Measurements from ENCODE around the gene IYD. TPM values are rescaled to one million over a fixed set of nuclear protein-coding genes. Genes with fewer than 3 reads are reported as not detected.

Gene IYD
- total RNA-seq, 1 experiment from 2014 or later, result not detected

DNA sequence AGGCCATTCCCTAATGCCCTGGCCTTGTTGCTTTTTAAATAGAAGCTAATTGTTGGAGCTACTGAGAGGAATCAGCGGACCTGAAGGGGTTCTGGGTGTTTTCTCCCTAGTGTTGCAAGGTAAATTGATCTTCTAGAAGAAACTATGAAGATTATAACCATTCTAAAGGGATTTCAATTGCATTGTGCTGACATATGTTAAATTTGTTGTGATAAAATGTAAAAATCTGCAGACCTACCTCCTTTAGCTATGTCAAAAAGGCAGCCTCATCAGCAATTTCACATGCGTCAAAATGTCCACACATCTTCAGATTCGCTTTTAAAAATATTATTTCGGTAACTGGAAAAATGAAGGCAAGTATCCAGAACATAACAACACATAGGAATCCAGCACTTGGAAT, 44.4 kb downstream of the IYD start:
- no peak overlapping the region for H4K5ac ChIP-seq (ENCODE audit: insufficient read length, low read depth, low read length)
- Mint-ChIP-seq H3K27me3 (ENCODE audit: low read depth) (peaks cover 31% of the 10 kb centered on the region), H3K4me3 (no peak overlapping the region), H3K9me3 (peaks cover 4% of the 10 kb centered on the region in 2 experiments; a peak in 3 of 5 replicates), H3K4me1 (no peaks in the 10 kb centered on the region; a peak in 1 of 4 replicates), H3K27ac (no peak overlapping the region), H3K36me3 (ENCODE audit: insufficient read depth in 1 of 3, low read depth in 3 of 3) (no peaks in the 10 kb centered on the region)
- no peaks in the 10 kb centered on the region for H4K20me1 ChIP-seq (ENCODE audit: control insufficient read depth, insufficient read depth, insufficient read length)
- no peak overlapping the region for H3K27ac ChIP-seq (ENCODE audit: insufficient read length, low read depth, low read length)
- H3K4ac ChIP-seq (ENCODE audit: low read depth, low read length), result no peak overlapping the region
- no peaks in the 10 kb centered on the region for H3K79me1 ChIP-seq (ENCODE audit: insufficient read depth, low read depth, low read length, poor library complexity, severe bottlenecking)
- H3K9ac ChIP-seq (ENCODE audit: extremely low read depth, insufficient read length, low read length), result no peak overlapping the region
- H2BK5ac ChIP-seq (ENCODE audit: insufficient read length, low read length), result no peak overlapping the region
- no peaks in the 10 kb centered on the region for H3K4me1 ChIP-seq (ENCODE audit: insufficient read depth, low read length)
- no peak overlapping the region for H2AFZ ChIP-seq (ENCODE audit: low read length)
- no peak overlapping the region for H2BK20ac ChIP-seq (ENCODE audit: low read depth, low read length, poor library complexity, severe bottlenecking)
- no peaks in the 10 kb centered on the region for H3K27me3 ChIP-seq (ENCODE audit: insufficient read depth, low read length)
- no peaks in the 10 kb centered on the region for H3K23me2 ChIP-seq (ENCODE audit: insufficient read length, low read depth, low read length, poor library complexity, severe bottlenecking)
- TF ChIP-seq, protein P1, sequence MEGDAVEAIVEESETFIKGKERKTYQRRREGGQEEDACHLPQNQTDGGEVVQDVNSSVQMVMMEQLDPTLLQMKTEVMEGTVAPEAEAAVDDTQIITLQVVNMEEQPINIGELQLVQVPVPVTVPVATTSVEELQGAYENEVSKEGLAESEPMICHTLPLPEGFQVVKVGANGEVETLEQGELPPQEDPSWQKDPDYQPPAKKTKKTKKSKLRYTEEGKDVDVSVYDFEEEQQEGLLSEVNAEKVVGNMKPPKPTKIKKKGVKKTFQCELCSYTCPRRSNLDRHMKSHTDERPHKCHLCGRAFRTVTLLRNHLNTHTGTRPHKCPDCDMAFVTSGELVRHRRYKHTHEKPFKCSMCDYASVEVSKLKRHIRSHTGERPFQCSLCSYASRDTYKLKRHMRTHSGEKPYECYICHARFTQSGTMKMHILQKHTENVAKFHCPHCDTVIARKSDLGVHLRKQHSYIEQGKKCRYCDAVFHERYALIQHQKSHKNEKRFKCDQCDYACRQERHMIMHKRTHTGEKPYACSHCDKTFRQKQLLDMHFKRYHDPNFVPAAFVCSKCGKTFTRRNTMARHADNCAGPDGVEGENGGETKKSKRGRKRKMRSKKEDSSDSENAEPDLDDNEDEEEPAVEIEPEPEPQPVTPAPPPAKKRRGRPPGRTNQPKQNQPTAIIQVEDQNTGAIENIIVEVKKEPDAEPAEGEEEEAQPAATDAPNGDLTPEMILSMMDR (conservative IDR thresholded peaks at IDR 0.05), result no peak
- no peak overlapping the region for H3K56ac ChIP-seq (ENCODE audit: insufficient read length, low read depth, low read length)
- no peak overlapping the region for H3K4me2 ChIP-seq (ENCODE audit: insufficient read depth, insufficient read length, low read length)
- DNase-seq, result no peak
- H3K14ac ChIP-seq (ENCODE audit: insufficient read depth, low read length), result no peak overlapping the region
- no peaks in the 10 kb centered on the region for H3K79me2 ChIP-seq (ENCODE audit: insufficient read depth, low read length)
- H3K9me3 ChIP-seq (ENCODE audit: control insufficient read depth, low read depth, low read length), result no peaks in the 10 kb centered on the region
- H2BK12ac ChIP-seq (ENCODE audit: insufficient read length, low read depth, low read length), result no peak overlapping the region
- H4K8ac ChIP-seq (replicated peaks; ENCODE audit: insufficient read length, low read depth, low read length), result no peak overlapping the region
- no peak overlapping the region for H3T11ph ChIP-seq (ENCODE audit: low read length)
- WGBS (ENCODE audit: extremely low coverage, insufficient read length, low lambda C conversion rate), result no CpG with 5 or more reads among the region's 4 CpGs
- no peak overlapping the region for H2AK5ac ChIP-seq (ENCODE audit: insufficient read length, low read length)
- H2BK15ac ChIP-seq (ENCODE audit: low read depth, low read length), result no peak overlapping the region
- H4K91ac ChIP-seq (ENCODE audit: insufficient read length, low read depth, low read length), result no peak overlapping the region
- no peak overlapping the region for H3K18ac ChIP-seq (ENCODE audit: insufficient read length, low read depth, low read length)
- no peak overlapping the region for H2BK120ac ChIP-seq (ENCODE audit: low read depth, low read length, poor library complexity, severe bottlenecking)
- no peak overlapping the region for H3K23ac ChIP-seq (ENCODE audit: insufficient read length, low read depth, low read length)
